Stomach (tissue), 9 donors: Measurements from ENCODE around the gene MXRA5. TPM values are rescaled to one million over a fixed set of nuclear protein-coding genes. Genes with fewer than 3 reads are reported as not detected.

Source experiments
- DNase-seq, 2 donors: peaks; one replicate each; pipeline versions ENCODE4 v3.0.0 to v3.0.0-alpha.2; 2013 to 2019
- H3K27ac ChIP-seq, 5 donors: fragments of 200-600 bp in 4 of 5; sonication (generic) in 4 of 5; one replicate each; pipeline ENCODE4 v1.5.1; 2013 to 2019; ENCODE audit warnings: mild to moderate bottlenecking in 1 of 5, moderate library complexity in 1 of 5
- H3K27me3 ChIP-seq, 3 donors: fragments of 200-600 bp; sonication (generic); one replicate each; pipeline ENCODE4 v1.5.1; 2017 to 2019; ENCODE audit warnings: mixed run types in 1 of 3
- H3K36me3 ChIP-seq, 4 donors: fragments of 200-600 bp; sonication (generic); 1 replicate in 3 of 4; 2 replicates in 1 of 4; pipeline ENCODE4 v1.5.1; 2016 to 2019
- H3K4me1 ChIP-seq, 4 donors: fragments of 200-600 bp; sonication (generic); one replicate each; pipeline ENCODE4 v1.5.1; 2016 to 2019
- H3K4me3 ChIP-seq, 4 donors: fragments of 200-600 bp; sonication (generic) in 3 of 4; one replicate each; pipeline ENCODE4 v1.5.1; 2016 to 2019; ENCODE audit warnings: mild to moderate bottlenecking in 1 of 4
- H3K9me3 ChIP-seq, 4 donors: fragments of 200-600 bp; sonication (generic); one replicate each; pipeline ENCODE4 v1.5.1; 2016 to 2019
- CTCF ChIP-seq, 7 experiments: fragments of 450-650 bp in 4 of 7; fragments of 200-600 bp in 3 of 7; sonication (generic) in 3 of 7; IDR thresholded peaks; one replicate each; pipeline ENCODE4 v1.5.1; 2016 to 2019; ENCODE audit warnings: antibody characterized with exemption in 7 of 7, control low read depth in 2 of 7, mild to moderate bottlenecking in 1 of 7
- EP300 ChIP-seq: sonication (generic); formaldehyde crosslinking; IDR thresholded peaks from one replicate; pipeline ENCODE4 v1.6.1; 2017; ENCODE audit warnings: antibody characterized with exemption
- POLR2A ChIP-seq, 4 donors: fragments of 450-650 bp; IDR thresholded peaks; one replicate each; pipeline ENCODE4 v1.6.1; 2016; ENCODE audit warnings: antibody characterized with exemption in 4 of 4, control low read depth in 2 of 4, mild to moderate bottlenecking in 1 of 4, moderate library complexity in 1 of 4
- POLR2AphosphoS5 ChIP-seq, 3 donors: sonication (generic); formaldehyde crosslinking; IDR thresholded peaks; one replicate each; pipeline ENCODE4 v1.6.1; 2016; ENCODE audit warnings: antibody characterized with exemption in 3 of 3
- WGBS, 5 donors: extraction: QIAGEN DNeasy Blood & Tissue Kit in 3 of 5; methylation state at CpG; one replicate each; pipeline versions ENCODE4 v1.1.5 to v1.1.7; 2013 to 2018; 5-methylcytosine and 5-hydroxymethylcytosine counted together
- intact Hi-C: fragments of 100-400 bp; cut with DNase I; formaldehyde crosslinking; loops from one replicate; pipeline ENCODE4 v1.15.1; 2023; ENCODE audit warnings: low total_unique reads
- polyA plus RNA-seq, 3 donors: library from polyadenylated mRNA; stranded (reverse); fragments of 200-250 nt; gene quantifications; one replicate each; pipeline ENCODE4 v1.2.3, GENCODE V29; 2013
- total RNA-seq, 5 donors: library from RNA; depleted of rRNA; stranded (reverse); fragments of >200 nt; gene quantifications; one replicate each; pipeline versions ENCODE4 v1.1.0 to v1.2.3, GENCODE V29; 2014 to 2016
- donor health status: healthy with polysubstance abuse.
- donor health status: Bipolar disorder and iron deficiency.
- donor health status: healthy.

The MXRA5 gene
- total and polyA plus RNA-seq, 8 donors: 0.58 to 23.7 (median 5.6) TPM

GRCh38 chrX:3307881-3308280 is 38.6 kb downstream of the MXRA5 start:
- H3K27ac ChIP-seq: no peak overlapping the region
- no peak for TF ChIP-seq CTCF (IDR thresholded peaks at IDR 0.05)
- intact Hi-C loops: no loop called here
- H3K4me1 ChIP-seq: no peaks in the 10 kb centered on the region
- no peaks in the 10 kb centered on the region for H3K36me3 ChIP-seq
- WGBS, 5 donors: 57 to 71% (median 67%) methylated on average over 1 of the region's 1 CpG
- no peaks in the 10 kb centered on the region for H3K27me3 ChIP-seq
- H3K4me3 ChIP-seq: no peak overlapping the region
- no peaks in the 10 kb centered on the region for H3K9me3 ChIP-seq
- no peak for DNase-seq

- WGBS, 5 donors: 67 to 86% (median 72%) methylated on average over 1 of the region's 1 CpG
- Histone ChIP-seq H3K4me1 (no peaks in the 10 kb centered on the region), H3K9me3 (peaks cover 0 to 5% (median 0%) of the 10 kb centered on the region in 4 donors), H3K4me3 (no peak overlapping the region), H3K36me3 (no peaks in the 10 kb centered on the region), H3K27ac (no peak overlapping the region), H3K27me3 (no peaks in the 10 kb centered on the region)
- no peak for DNase-seq
- TF ChIP-seq POLR2AphosphoS5 (IDR thresholded peaks at IDR 0.05): no peak
- TF ChIP-seq CTCF (IDR thresholded peaks at IDR 0.05): no peak
- no peak for TF ChIP-seq EP300
- no peak for TF ChIP-seq POLR2A (IDR thresholded peaks at IDR 0.05)
- intact Hi-C loops: no loop called here
Measured at GRCh38 chrX:3299636-3300035, 46.8 kb downstream of the MXRA5 start.

- Histone ChIP-seq H3K9me3 (peaks cover 0 to 5% (median 0%) of the 10 kb centered on the region in 4 donors), H3K4me1 (no peaks in the 10 kb centered on the region), H3K27me3 (no peaks in the 10 kb centered on the region), H3K4me3 (no peak overlapping the region), H3K27ac (no peak overlapping the region), H3K36me3 (no peaks in the 10 kb centered on the region)
- no peak for DNase-seq
- TF ChIP-seq EP300: no peak
- no peak for TF ChIP-seq POLR2A (IDR thresholded peaks at IDR 0.05)
- no peak for TF ChIP-seq POLR2AphosphoS5 (IDR thresholded peaks at IDR 0.05)
- TF ChIP-seq CTCF (IDR thresholded peaks at IDR 0.05): no peak
- WGBS, 5 donors: 44 to 70% (median 59%) methylated on average over 5 of the region's 5 CpGs
- intact Hi-C loops: no loop called here
Measured at GRCh38 chrX:3295731-3296130, 50.7 kb downstream of the MXRA5 start.

- no peaks in the 10 kb centered on the region for H3K27me3 ChIP-seq
- TF ChIP-seq POLR2AphosphoS5 (IDR thresholded peaks at IDR 0.05): no peak
- TF ChIP-seq EP300: no peak
- H3K4me3 ChIP-seq: no peak overlapping the region
- no peaks in the 10 kb centered on the region for H3K9me3 ChIP-seq
- H3K36me3 ChIP-seq: no peaks in the 10 kb centered on the region
- H3K4me1 ChIP-seq: no peaks in the 10 kb centered on the region
- H3K27ac ChIP-seq: no peak overlapping the region
- no peak for DNase-seq
- WGBS, 5 donors: 55 to 74% (median 58%) methylated on average over 2 of the region's 2 CpGs
- intact Hi-C loops: no loop called here
Measured at GRCh38 chrX:3293251-3293650, 53.2 kb downstream of the MXRA5 start.

- H3K4me1 ChIP-seq: no peaks in the 10 kb centered on the region
- H3K9me3 ChIP-seq: no peaks in the 10 kb centered on the region
- intact Hi-C loops: no loop called here
- no peak overlapping the region for H3K4me3 ChIP-seq
- no peak for TF ChIP-seq EP300
- TF ChIP-seq POLR2A (IDR thresholded peaks at IDR 0.05): no peak
- no peak for TF ChIP-seq CTCF (IDR thresholded peaks at IDR 0.05)
- no peak for TF ChIP-seq POLR2AphosphoS5 (IDR thresholded peaks at IDR 0.05)
- no peak overlapping the region for H3K27ac ChIP-seq
- no peaks in the 10 kb centered on the region for H3K27me3 ChIP-seq
- WGBS, 5 donors: 68 to 83% (median 77%) methylated on average over 1 of the region's 1 CpG
- DNase-seq: no peak
- H3K36me3 ChIP-seq: no peaks in the 10 kb centered on the region
Measured at GRCh38 chrX:3290561-3290960, 55.9 kb downstream of the MXRA5 start.
